Activated CD4-positive, alpha-beta T cell treated with anti-CD3 and anti-CD28 coated beads, Interleukin-2, amount 50 U/mL, for 4 hours (primary cell): ENCODE data around the gene PPCS.
"Not testable (repeated sequence)": the region's sequence is repeated elsewhere in the genome, so short reads cannot be mapped to it uniquely, and the experiment has no call there.

ENCODE experiments used
- DNase-seq, 2 experiments: peaks; one replicate each; pipeline ENCODE4 v3.0.0-alpha.2; 2020

Gene PPCS

GRCh38 chr1:42454403-42454802 is 1.9 kb upstream of the PPCS start:
- DNase-seq, result no peak

- peak; percentile 36 to 40 for DNase-seq
Measured at GRCh38 chr1:42456754-42457089, 379 bp downstream of the PPCS start.

- no peak for DNase-seq
Measured at GRCh38 chr1:42461196-42461595, 4.9 kb downstream of the PPCS start.

- DNase-seq, result peak; percentile 95 to 96
Measured at GRCh38 chr1:42462828-42463763, 6.8 kb downstream of the PPCS start, which contains the start of gene CCDC30. Gene CCDC30 (plus strand): TSS chr1:42463286. CDS start chr1:42480552, 17,266 bp downstream.

- DNase-seq, result no peak
Measured at GRCh38 chr1:42463921-42464320, 7.6 kb downstream of the PPCS start.

- DNase-seq, result no peak
Measured at GRCh38 chr1:42466030-42466429, 9.7 kb downstream of the PPCS start.

GRCh38 chr1:42469727-42470126 is 13.4 kb downstream of the PPCS start:
- no peak for DNase-seq

GRCh38 chr1:42476605-42477004 is 20.3 kb downstream of the PPCS start:
- no peak for DNase-seq

GRCh38 chr1:42477354-42477753 is 21.0 kb downstream of the PPCS start:
- DNase-seq, result not testable (repeated sequence)

GRCh38 chr1:42477775-42478174 is 21.4 kb downstream of the PPCS start:
- no peak for DNase-seq

GRCh38 chr1:42479621-42480020 is 23.3 kb downstream of the PPCS start:
- DNase-seq, result no peak

- DNase-seq, result no peak
Measured at GRCh38 chr1:42480921-42481320, 24.6 kb downstream of the PPCS start.

- no peak for DNase-seq
Measured at GRCh38 chr1:42482635-42483153, 26.4 kb downstream of the PPCS start.

GRCh38 chr1:42484382-42484781 is 28.0 kb downstream of the PPCS start:
- DNase-seq, result no peak

GRCh38 chr1:42490237-42490636 is 33.9 kb downstream of the PPCS start:
- DNase-seq, result no peak

GRCh38 chr1:42502031-42502430 is 45.7 kb downstream of the PPCS start:
- not testable (repeated sequence) for DNase-seq

GRCh38 chr1:42504535-42505128 is 48.3 kb downstream of the PPCS start:
- no peak for DNase-seq

GRCh38 chr1:42506576-42506975 is 50.2 kb downstream of the PPCS start:
- DNase-seq, result no peak
